Upper lobe of right lung (tissue), 1 donor: ENCODE results near the gene SNRPF. TPM values are rescaled to one million over a fixed set of nuclear protein-coding genes. Genes with fewer than 3 reads are reported as not detected.

Experiments used
- ATAC-seq: fragments of 200-7000 bp; cut with Tn5 transposase; one replicate; pipeline ENCODE4 v1.9.1; 2020; ENCODE audit warnings: mild to moderate bottlenecking, moderate library complexity
- DNase-seq: peaks from one replicate; pipeline ENCODE4 v3.0.0-alpha.2; 2020
- H3K27ac ChIP-seq: fragments of 200-600 bp; one replicate; pipeline ENCODE4 v1.8.0; 2022
- H3K27me3 ChIP-seq: fragments of 200-600 bp; one replicate; pipeline ENCODE4 v1.8.0; 2022; ENCODE audit warnings: mild to moderate bottlenecking
- H3K36me3 ChIP-seq: fragments of 200-600 bp; one replicate; pipeline ENCODE4 v1.8.0; 2022
- H3K4me1 ChIP-seq: fragments of 200-600 bp; one replicate; pipeline ENCODE4 v1.8.0; 2022
- H3K4me3 ChIP-seq: fragments of 200-600 bp; one replicate; pipeline ENCODE4 v1.8.0; 2022; ENCODE audit warnings: mild to moderate bottlenecking
- H3K9me3 ChIP-seq: fragments of 200-600 bp; one replicate; pipeline ENCODE4 v1.8.0; 2022
- CTCF ChIP-seq: fragments of 200-600 bp; IDR thresholded peaks from one replicate; pipeline ENCODE4 v1.8.0; 2022; ENCODE audit warnings: antibody characterized with exemption
- intact Hi-C: fragments of 100-400 bp; cut with DNase I; formaldehyde crosslinking; loops from one replicate; pipeline ENCODE4 v1.11.0; 2022
- total RNA-seq: library from RNA; stranded (reverse); fragmentation: NEBNext Ultra II Directional; extraction: Animal tissue kit (Norgen Biotek cat#: 25700); gene quantifications from one replicate; pipeline ENCODE4 v1.2.1, GENCODE V29; 2021
- donor health status: DM: no; HTN: yes; CAD: no; lungs with severe emphysema.

SNRPF gene
- total RNA-seq, 1 donor from 2014 or later = 15.2 TPM

- Histone ChIP-seq H3K27me3 (no peaks in the 10 kb centered on the region), H3K4me1 (no peaks in the 10 kb centered on the region), H3K9me3 (peaks cover 11% of the 10 kb centered on the region), H3K36me3 (no peaks in the 10 kb centered on the region), H3K4me3 (no peak overlapping the region), H3K27ac (no peak overlapping the region)
- no peak for DNase-seq
- ATAC-seq = no peak
- intact Hi-C loops = no loop called here
- TF ChIP-seq CTCF = no peak
These were observed 22.7 kb downstream of the SNRPF start for GRCh38 chr12:95881331-95881955.

DNA sequence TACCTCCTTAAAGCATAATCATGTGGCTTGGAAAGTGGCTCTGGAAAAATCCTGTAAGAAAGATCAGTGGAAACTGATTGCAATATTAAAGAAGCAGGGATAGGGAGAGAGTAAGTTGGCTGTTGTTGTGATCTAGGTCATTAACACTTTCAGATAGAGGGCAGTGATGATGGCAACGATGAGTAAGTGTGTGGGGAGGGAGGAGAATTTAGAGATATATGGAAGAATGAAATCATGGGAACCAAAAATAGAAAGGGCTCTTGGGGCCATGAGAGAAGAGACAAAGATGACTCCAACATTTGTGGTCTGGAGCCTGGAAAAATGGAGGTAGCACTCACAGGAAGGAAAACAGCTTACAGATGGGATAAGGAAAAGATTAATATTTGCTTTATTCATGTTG lies 23.3 kb downstream of the SNRPF start:
- ATAC-seq = no peak
- no peak for TF ChIP-seq CTCF
- H3K4me3 ChIP-seq = no peak overlapping the region
- no peaks in the 10 kb centered on the region for H3K4me1 ChIP-seq
- peaks cover 11% of the 10 kb centered on the region for H3K9me3 ChIP-seq
- H3K27ac ChIP-seq = no peak overlapping the region
- no peaks in the 10 kb centered on the region for H3K36me3 ChIP-seq
- no peak for DNase-seq
- no peaks in the 10 kb centered on the region for H3K27me3 ChIP-seq
- intact Hi-C loops = no loop called here

DNA sequence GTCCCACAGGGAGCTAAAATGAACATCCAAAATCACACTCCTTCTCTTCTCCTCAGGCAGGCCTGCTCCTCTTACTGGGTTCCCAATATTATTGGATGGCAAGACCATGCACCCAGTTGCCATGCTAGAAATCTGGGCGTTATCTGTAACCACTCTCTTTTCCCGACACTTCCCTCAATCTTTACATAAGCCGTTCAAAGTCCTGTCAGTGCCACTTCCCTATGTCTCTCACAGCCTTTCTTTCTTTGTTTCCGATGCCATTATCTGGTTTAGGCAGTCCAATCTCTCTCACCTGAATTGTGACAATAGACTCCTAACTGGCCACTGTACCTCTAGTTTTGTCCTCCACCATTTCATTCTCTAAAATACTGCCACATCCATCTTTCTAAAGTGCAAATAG lies 24.1 kb downstream of the SNRPF start:
- H3K4me1 ChIP-seq = no peaks in the 10 kb centered on the region
- no peaks in the 10 kb centered on the region for H3K36me3 ChIP-seq
- DNase-seq (no peak), ATAC-seq (no peak)
- no peak for TF ChIP-seq CTCF
- intact Hi-C loops = no loop called here
- H3K27ac ChIP-seq = no peak overlapping the region
- no peak overlapping the region for H3K4me3 ChIP-seq
- H3K9me3 ChIP-seq = peaks cover 11% of the 10 kb centered on the region
- no peaks in the 10 kb centered on the region for H3K27me3 ChIP-seq

DNA sequence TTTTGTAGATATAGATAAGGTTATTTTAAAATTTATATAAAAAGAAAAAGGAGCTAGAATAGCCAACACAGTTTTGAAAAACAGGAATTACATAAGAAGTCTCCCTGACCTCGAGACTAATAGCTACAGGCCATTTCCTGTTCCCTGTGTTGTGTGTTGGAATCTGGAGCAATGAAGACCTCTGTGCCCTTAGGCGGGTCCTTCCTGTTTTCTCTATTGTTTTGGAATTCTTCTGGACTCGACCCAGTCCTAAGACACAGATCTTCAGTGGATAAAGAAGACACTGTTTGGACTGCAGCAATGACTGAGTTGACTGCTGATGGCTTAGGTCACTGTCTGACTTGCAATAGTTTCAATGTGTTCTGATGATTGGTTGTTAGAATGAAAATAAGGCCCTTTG lies 26.2 kb downstream of the SNRPF start:
- Histone ChIP-seq H3K27ac (no peak overlapping the region), H3K27me3 (no peaks in the 10 kb centered on the region), H3K4me3 (no peak overlapping the region), H3K9me3 (peaks cover 11% of the 10 kb centered on the region), H3K4me1 (no peaks in the 10 kb centered on the region), H3K36me3 (no peaks in the 10 kb centered on the region)
- TF ChIP-seq CTCF = no peak
- intact Hi-C loops = no loop called here
- DNase-seq (no peak), ATAC-seq (peak; percentile 70)

DNA sequence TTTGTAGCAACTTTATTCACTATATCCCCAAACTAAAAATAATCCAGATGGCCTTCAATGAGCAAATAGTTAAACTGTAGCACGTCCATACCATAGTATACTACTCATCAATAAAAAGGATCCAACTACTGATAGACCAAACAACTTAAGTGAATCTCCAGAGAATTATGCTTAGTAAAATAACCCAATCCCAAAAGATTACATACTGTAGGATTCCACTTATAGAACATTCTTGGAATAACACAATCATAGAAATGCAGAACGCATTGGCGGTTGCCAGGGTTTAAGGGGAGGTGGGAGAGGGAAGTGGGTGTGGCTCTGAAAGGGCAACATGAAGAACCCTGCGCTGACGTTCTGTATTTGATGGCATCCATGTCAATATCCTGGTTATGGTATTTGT lies 28.6 kb downstream of the SNRPF start:
- TF ChIP-seq CTCF = no peak
- intact Hi-C loops = no loop called here
- Histone ChIP-seq H3K27me3 (no peaks in the 10 kb centered on the region), H3K4me3 (no peak overlapping the region), H3K4me1 (no peaks in the 10 kb centered on the region), H3K27ac (no peak overlapping the region), H3K9me3 (peaks cover 11% of the 10 kb centered on the region), H3K36me3 (no peaks in the 10 kb centered on the region)
- ATAC-seq (no peak), DNase-seq (no peak)

GRCh38 chr12:95890958-95891357 lies 32.2 kb downstream of the SNRPF start:
- ATAC-seq = no peak

More at GRCh38 chr12:95890958-95891357, 32.2 kb downstream of the SNRPF start:
- no peak for DNase-seq
- no peak overlapping the region for H3K4me3 ChIP-seq
- no peak for TF ChIP-seq CTCF
- no peaks in the 10 kb centered on the region for H3K9me3 ChIP-seq
- no peaks in the 10 kb centered on the region for H3K36me3 ChIP-seq
- no peaks in the 10 kb centered on the region for H3K27me3 ChIP-seq
- intact Hi-C loops = no loop called here
- H3K27ac ChIP-seq = no peak overlapping the region
- no peaks in the 10 kb centered on the region for H3K4me1 ChIP-seq
